ENCODE results near the gene RNF220.

Gene RNF220

DNA sequence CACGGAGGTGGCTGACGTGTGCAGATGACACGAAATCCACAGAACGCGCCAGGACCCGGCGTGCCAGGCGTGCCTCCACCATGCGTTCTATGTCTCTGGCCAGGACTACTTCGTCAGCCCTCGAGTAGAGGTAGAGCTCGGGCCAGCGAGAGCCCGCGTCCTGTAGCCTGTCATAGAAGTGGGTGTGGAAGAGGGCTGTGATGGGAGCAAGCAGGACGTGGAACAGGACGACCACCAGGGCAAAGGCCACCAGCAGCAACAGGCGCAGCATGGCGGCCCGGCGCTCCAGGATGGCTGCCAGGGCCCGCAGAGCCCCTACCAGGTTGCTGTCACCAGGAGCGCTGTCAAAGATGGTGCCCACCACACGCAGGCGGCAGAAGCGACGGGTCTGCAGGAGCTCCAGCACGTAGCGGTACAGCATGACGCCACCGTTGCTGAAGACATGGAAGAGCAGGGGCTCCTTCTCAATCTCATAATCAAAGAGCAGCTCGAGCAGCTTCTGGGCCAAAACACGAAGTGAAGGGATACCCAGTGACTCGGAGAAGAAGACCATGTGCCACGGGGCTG, 249.6 kb downstream of the RNF220 start:
- no peak overlapping the region for H3K27ac ChIP-seq
- TF ChIP-seq, protein P1, sequence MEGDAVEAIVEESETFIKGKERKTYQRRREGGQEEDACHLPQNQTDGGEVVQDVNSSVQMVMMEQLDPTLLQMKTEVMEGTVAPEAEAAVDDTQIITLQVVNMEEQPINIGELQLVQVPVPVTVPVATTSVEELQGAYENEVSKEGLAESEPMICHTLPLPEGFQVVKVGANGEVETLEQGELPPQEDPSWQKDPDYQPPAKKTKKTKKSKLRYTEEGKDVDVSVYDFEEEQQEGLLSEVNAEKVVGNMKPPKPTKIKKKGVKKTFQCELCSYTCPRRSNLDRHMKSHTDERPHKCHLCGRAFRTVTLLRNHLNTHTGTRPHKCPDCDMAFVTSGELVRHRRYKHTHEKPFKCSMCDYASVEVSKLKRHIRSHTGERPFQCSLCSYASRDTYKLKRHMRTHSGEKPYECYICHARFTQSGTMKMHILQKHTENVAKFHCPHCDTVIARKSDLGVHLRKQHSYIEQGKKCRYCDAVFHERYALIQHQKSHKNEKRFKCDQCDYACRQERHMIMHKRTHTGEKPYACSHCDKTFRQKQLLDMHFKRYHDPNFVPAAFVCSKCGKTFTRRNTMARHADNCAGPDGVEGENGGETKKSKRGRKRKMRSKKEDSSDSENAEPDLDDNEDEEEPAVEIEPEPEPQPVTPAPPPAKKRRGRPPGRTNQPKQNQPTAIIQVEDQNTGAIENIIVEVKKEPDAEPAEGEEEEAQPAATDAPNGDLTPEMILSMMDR (conservative IDR thresholded peaks at IDR 0.05) = no peak

DNA sequence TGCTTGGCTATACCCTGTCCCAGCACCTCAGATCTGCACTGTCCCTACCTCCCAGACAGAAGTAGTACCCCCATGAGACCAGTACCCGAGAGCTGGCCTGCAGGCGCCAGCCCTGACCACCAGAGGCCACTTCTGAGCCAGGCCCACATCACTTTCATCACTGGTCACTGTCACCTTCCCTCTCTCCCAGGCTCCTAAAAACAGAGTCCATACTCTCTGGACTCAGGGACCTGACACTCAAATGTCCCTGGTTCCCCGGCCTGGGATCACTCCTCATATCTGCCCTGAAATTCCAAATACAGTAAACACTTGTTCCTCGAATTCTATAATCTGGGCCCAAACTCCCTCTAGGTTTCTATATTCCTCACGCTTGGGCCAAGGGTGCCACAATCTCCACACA, 250.6 kb downstream of the RNF220 start:
- no peak overlapping the region for H3K27ac ChIP-seq
- TF ChIP-seq, protein P1 (conservative IDR thresholded peaks at IDR 0.05) = peak; percentile 89

DNA sequence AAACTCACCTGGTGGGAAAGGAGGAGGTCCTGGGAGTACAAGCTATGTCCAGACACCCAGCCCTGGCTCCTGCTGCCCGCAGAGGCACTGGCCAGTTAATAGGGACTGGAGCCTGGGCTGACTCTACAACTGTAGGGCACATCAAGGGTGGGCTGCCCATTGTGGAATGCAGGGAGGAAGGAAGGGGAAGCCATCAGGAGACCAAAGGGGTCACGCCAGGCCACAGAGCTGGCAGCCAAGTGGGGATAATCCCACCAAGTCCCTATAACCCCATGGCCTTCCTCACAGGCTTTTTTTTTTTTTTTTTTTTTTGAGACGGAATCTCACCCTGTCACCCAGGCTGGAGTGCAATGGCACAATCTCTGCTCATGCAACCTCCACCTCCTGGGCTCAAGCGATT, 254.5 kb downstream of the RNF220 start:
- H3K27ac ChIP-seq = peak overlapping the region; percentile 46
- TF ChIP-seq, protein P1 (conservative IDR thresholded peaks at IDR 0.05) = no peak

DNA sequence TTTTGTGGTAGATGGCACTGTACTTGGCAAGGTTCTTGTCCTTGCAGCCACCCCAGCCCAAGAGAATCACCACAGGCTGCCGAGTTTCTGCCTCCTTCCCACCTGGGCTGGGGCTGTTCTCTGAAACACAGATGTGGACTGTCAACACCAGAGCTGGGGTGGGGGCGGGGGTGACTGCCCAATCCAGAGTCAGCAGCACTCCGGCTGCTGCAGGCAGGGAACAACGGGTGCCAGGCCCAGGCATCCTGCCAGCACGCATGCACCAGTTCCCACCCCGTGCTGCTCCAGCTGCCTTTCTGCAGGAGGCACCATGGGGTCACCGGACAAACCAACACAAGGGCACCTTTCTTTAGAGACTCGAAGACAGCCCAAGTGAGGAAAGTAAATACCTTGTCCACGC, 255.1 kb downstream of the RNF220 start:
- TF ChIP-seq, protein P1 (conservative IDR thresholded peaks at IDR 0.05) = no peak
- peak overlapping the region; percentile 46 for H3K27ac ChIP-seq

DNA sequence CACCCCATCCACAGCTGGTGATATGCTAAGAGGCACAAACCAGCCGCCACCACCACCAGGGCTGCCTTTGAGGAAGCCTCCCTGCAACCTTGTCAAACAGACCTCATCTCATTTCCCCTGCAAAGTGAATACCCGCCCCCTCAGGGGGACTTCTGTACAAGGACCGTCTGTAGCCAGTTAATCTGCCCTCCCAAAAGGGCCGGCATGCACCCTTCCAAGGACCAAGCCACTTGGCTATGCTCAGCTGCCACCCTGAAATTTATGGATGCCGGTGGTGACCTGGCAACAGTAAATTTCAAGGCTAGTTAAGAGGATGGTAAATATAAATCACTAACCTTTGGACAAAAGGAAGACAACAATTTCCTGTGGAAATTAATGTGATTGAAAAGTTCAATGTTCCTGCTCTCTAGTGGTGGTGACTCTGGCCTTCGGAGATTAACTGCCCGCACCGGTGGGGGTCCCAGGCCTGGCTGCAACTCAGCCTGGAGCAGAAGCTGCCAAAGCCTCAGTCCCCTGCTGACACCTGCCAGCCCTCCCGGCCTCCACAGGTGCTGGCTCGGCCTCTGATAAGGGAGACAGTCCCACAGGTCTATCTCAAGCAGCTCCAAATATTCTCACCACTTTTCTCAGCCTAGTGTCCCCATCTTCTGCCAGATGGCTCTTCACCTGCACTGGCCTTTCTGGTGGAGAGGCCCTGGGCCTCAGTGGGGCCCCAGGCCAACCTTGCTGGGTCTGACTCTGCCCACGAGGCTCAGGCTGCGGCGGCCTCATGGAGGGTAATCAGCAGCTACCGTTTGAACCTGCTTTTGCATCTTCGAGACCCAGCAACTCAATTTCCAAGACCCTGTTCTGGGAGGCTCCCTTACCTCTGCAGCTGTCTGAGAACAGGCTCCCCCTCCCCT, 257.0 kb downstream of the RNF220 start:
- TF ChIP-seq, protein P1 (conservative IDR thresholded peaks at IDR 0.05) = no peak

DNA sequence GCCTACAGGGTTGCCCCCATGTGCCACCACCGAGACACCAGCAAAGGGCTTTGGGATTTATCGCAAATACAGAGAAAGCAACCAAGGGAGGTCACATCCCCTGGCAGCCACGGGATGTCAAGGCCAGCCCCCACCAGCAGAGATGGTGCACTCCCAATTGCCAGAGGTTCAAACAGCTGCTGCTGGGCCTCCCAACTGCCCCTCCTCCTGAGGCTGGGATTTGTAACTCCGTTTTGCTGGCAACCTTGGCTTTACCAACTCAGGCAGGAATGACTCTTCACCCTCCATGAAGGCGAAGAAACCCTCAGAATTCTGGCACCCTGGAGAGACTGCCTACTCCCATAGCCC, 257.6 kb downstream of the RNF220 start:
- 0 out of 2 replicates have a peak overlapping the region, but pooled peaks have one; percentile 22 for H3K27ac ChIP-seq
- TF ChIP-seq, protein P1 (conservative IDR thresholded peaks at IDR 0.05) = no peak

More for the DNA sequence above, 257.0 kb downstream of the RNF220 start:
- peak overlapping the region; percentile 22; the same call in 1 of the 2 replicates for H3K27ac ChIP-seq

DNA sequence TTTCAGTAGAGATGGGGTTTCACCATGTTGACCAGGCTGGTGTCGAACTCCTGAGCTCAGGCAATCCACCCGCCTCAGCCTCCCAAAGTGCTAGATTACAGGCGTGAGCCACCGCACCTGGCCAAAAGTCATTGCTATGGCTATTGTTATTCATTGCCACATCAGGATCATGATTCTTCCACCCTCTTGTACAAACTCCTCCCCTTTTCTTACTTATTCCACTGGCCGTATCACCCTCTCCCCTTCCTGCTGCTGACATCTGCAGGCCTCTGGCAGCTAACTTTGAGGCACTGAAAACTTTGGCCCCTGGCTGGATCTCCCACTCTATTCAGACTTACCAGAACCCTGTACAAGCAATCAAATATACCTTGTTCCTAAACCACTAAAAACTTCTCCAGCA, 258.4 kb downstream of the RNF220 start:
- TF ChIP-seq, protein P1 (conservative IDR thresholded peaks at IDR 0.05) = no peak
- H3K27ac ChIP-seq = no peak overlapping the region

Measured in VCaP (cell line).